GM23338 (cell line): ENCODE measurements around the gene TAF6L.

Source experiments
- CTCF ChIP-seq, 2 experiments: fragments of 200-600 bp in 1 of 2; sonication (generic) in 1 of 2; conservative IDR thresholded peaks; 2 replicates each; pipeline versions ENCODE4 v1.5.1 to v1.6.1; 2016 to 2017; ENCODE audit warnings: antibody characterized with exemption in 2 of 2, low read depth in 2 of 2, mild to moderate bottlenecking in 2 of 2, moderate library complexity in 1 of 2
- ETS1 ChIP-seq: IDR thresholded peaks from 2 replicates; pipeline ENCODE4 v1.6.1; 2016; ENCODE audit warnings: antibody characterized with exemption
- EZH2 ChIP-seq: fragments of 200-600 bp; sonication (generic); IDR thresholded peaks from one replicate; pipeline ENCODE4 v1.8.0; 2017; ENCODE audit warnings: antibody characterized with exemption, mild to moderate bottlenecking, low read depth; ENCODE audit not compliant: unreplicated experiment
- EZH2phosphoT487 ChIP-seq: fragments of 200-600 bp; sonication (generic); IDR thresholded peaks from one replicate; pipeline ENCODE4 v1.8.1; 2018; ENCODE audit warnings: antibody characterized with exemption; ENCODE audit not compliant: unreplicated experiment
- JUNB ChIP-seq: IDR thresholded peaks from one replicate; pipeline ENCODE4 v1.6.1; 2016; ENCODE audit warnings: antibody characterized with exemption; ENCODE audit not compliant: unreplicated experiment
- NANOG ChIP-seq: IDR thresholded peaks from 2 replicates; pipeline ENCODE4 v1.6.1; 2016; ENCODE audit warnings: antibody characterized with exemption, borderline replicate concordance
- POLR2AphosphoS5 ChIP-seq: IDR thresholded peaks from 2 replicates; pipeline ENCODE4 v1.6.1; 2016; ENCODE audit warnings: antibody characterized with exemption, low read depth
- REST ChIP-seq: IDR thresholded peaks from one replicate; pipeline ENCODE4 v1.6.1; 2018; ENCODE audit warnings: antibody characterized with exemption; ENCODE audit not compliant: unreplicated experiment
- STAT1 ChIP-seq: IDR thresholded peaks from one replicate; pipeline ENCODE4 v1.6.1; 2016; ENCODE audit warnings: antibody characterized with exemption; ENCODE audit not compliant: unreplicated experiment
- ZNF331 ChIP-seq: fragments of 250-450 bp; sonication (Bioruptor Pico); IDR thresholded peaks from 2 replicates; pipeline ENCODE4 v1.5.0; 2020; ENCODE audit warnings: low read depth, mild to moderate bottlenecking, moderate library complexity
- ZNF462 ChIP-seq: fragments of 250-450 bp; sonication (Bioruptor Pico); IDR thresholded peaks from 2 replicates; pipeline ENCODE4 v1.5.0; 2020; ENCODE audit warnings: mild to moderate bottlenecking, moderate library complexity

- TF ChIP-seq CTCF (conservative IDR thresholded peaks at IDR 0.05; ENCODE audit: low read depth in 2 of 2) (no peak), EZH2 (no peak), POLR2AphosphoS5 (no peak), ZNF462 (CRISPR knock-in tag) (no peak), EZH2phosphoT487 (no peak), ZNF331 (CRISPR knock-in tag) (no peak), ETS1 (no peak), JUNB (no peak), STAT1 (no peak), REST (no peak), NANOG (no peak)
Observed at GRCh38 chr11:62799486-62799885, 28.3 kb downstream of the TAF6L start.
